ENCODE measurements around the gene SH3D19.

The SH3D19 gene

DNA sequence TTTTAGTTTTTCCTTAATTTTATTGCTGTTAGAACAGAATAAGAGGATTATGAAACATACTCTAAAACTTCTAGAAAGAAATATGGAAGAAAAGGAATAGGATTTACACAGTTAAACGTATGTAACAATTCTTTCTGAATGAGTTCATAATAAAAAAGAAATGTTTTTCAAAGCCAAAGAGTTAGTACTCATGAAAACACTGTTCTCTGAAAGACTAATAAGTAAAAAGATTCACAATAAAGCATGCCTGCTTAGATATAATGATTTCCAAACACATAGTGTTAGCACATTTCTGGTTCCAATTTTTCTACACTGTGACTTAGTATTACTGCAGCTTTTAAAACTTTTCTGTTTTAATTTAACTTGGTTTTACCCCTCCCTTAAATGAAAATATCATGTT lies 98.2 kb downstream of the SH3D19 start:
- DNase-seq = no peak

DNA sequence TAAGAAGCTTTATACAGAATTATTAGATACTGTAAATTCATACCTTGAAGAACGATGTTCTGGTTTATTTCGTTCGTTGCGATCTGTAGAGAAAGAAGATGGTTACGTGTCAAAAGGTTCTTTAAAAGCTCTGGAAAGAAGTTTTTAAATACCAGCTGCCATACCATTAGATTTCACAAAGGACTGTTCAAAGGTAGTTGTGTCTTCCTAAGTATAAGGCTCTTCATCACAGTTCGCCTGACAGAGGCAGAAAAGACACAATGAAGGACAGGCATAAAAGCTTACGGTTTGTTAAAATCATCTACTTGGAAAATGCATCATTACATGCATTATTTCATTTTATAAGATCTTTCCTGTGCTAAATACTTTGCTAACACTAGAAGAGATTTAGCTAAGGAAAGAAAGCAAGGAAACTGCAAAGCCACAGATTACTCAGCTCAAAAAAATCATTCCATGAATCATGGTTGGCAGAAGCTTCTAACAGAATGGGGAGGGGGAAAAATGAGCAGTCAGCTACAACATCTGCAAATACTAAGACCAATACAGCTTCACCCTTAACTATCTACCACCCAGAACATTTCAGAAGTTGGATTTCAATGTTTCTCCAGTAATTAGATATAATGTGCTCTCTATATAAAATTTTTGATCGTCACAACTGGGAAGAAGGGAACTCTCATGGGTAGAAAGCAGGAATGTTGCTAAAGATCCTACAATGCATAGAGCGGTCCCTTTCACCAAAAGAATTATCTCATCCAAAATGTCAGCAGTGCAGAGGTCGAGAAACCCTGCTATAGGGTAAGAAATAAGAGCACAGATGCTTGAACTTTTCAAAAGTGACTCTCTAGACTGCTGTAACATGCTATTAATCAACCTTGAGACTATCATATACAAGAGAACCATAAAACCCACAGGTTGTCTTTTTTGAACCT lies 99.1 kb downstream of the SH3D19 start:
- DNase-seq = no peak

- no peak for DNase-seq
Measured at GRCh38 chr4:151223465-151223864, 101.9 kb downstream of the SH3D19 start.

DNA sequence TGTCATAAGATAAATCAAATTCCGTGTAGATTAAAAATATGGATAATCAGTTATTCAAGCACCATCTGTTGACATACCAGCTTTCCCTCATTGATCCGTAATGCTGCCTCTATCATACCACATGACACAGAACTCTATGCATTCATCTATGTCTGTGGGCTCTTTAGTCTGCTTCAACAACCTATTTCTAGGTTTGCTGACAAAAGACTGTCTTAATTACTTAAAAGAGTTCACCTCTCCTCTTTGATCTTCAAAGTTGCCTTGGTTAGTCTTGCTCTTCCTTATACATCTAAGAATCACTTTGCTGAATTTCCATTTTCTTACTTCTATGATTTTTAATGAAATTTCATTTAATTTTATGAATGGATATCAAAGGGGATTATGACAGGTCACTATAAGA lies 105.5 kb downstream of the SH3D19 start:
- DNase-seq = no peak

- no peak for DNase-seq
Measured at GRCh38 chr4:151219091-151219490, 106.3 kb downstream of the SH3D19 start.

- no peak for DNase-seq
Measured at GRCh38 chr4:151218343-151218742, 107.1 kb downstream of the SH3D19 start.

GRCh38 chr4:151217326-151217725 lies 108.1 kb downstream of the SH3D19 start:
- DNase-seq = no peak

DNA sequence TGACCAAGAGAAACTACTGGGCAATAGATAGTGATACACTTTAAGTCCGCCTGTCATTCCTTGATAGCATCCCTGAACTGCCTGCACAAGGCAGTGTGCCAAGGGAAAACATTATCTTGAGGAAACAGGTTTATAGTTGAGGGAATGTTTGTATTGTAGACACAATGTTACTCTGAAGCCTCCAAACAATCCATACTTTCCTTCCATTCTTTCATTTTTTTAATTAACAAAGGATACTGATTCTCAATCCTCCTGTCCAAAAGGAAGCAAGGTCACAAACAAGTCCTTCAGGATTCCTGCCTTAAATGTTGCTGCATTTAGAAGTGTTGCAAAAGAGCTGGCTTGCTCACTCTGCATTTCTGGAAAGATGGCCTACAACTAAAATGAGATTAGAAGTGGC lies 110.1 kb downstream of the SH3D19 start:
- DNase-seq = no peak

DNA sequence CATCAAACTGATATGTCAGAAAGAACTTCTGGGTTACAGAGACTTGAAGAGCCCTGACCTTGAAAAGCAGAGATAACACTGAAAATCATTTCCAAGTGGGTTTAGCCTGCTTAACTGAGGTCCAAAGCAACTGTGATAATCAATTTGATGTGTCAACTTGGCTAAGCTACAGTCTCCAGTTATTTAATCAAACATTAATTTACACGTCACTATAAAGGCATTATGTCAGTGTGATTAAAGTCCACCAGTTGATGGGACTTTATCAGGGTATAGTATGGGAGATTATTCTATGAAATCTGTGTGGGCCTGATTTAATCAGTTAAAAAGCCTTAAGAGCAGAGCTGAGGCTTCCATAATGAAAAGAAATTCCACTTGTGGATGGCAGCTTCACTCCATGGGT lies 117.5 kb downstream of the SH3D19 start:
- DNase-seq = no peak

- DNase-seq = no peak
Measured at GRCh38 chr4:151207186-151207585, 118.2 kb downstream of the SH3D19 start.

- DNase-seq = no peak
Measured at GRCh38 chr4:151206241-151207005, 119.0 kb downstream of the SH3D19 start.

DNA sequence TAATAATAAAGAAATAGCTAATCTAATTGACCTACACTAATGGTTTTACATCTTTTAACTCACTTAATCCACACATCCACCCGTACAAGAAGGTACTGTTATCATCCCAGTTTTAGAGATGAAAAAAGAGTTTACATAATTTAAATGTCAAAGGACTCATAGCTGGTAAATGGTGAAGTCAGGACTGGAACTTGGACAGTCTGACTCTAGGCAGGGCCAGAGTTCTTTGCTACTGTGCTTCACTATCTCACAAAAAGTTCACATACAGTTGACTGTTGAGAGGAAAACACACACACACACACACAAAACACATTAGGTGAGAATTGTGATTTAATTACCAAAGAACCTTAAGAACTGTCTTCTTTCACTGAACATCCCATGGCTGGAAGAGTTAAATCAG lies 119.7 kb downstream of the SH3D19 start:
- no peak for DNase-seq

DNA sequence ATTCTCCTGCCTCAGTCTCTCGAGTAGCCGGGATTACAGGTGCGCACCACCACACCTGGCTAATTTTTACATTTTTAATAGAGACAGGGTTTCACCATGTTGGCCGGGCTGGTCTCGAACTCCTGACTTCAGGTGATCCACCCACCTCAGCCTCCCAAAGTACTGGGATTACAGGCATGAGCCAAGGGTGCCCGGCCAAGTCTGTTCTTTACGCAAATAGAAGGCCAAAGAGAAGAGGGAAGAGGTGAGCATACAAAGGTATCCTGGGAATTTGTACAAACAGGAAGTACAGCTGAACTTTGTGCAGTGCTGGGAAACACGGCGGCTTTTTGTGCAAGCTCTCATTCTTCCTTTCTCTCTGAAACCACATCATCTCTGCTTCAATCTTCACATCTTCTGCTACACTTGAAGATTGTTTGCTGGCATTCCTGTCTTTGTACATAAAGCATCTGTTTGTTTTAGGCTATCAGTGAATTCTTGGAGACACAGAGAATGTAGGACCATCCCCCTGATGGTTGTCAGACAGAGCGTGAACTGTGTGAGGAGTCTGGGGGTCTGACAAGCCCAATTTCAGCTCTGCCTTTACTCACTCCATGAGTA lies 120.4 kb downstream of the SH3D19 start:
- no peak for DNase-seq

DNA sequence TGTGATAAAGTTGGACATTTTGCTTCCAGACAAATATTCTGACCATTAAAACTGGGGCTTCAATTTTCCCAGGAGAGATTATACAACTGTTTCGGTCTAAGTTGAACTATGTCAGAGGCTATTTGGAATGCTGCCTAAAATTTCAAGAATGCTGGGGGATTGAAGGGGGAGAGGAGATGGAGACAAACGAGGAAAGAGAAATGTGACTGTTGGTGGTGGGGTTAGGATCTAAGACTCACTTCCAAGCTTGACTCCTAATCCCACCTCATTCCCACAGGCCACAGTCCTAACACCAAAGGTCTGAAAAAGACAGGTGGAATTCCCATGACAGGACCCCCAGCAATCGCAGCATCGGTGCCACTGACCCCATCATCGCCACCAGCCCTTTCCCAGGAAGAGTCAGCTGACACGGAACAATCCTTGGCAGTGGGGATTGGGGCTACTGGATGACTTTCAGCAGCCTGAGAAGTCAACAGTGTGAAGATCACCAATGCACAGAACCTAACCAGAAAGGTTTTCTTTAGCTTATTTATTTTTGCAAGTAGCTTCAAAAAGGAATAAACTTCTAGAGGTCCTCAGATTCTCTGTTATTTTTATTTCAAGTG lies 122.5 kb downstream of the SH3D19 start:
- no peak for DNase-seq

GRCh38 chr4:151202381-151202780 lies 123.0 kb downstream of the SH3D19 start:
- no peak for DNase-seq

DNA sequence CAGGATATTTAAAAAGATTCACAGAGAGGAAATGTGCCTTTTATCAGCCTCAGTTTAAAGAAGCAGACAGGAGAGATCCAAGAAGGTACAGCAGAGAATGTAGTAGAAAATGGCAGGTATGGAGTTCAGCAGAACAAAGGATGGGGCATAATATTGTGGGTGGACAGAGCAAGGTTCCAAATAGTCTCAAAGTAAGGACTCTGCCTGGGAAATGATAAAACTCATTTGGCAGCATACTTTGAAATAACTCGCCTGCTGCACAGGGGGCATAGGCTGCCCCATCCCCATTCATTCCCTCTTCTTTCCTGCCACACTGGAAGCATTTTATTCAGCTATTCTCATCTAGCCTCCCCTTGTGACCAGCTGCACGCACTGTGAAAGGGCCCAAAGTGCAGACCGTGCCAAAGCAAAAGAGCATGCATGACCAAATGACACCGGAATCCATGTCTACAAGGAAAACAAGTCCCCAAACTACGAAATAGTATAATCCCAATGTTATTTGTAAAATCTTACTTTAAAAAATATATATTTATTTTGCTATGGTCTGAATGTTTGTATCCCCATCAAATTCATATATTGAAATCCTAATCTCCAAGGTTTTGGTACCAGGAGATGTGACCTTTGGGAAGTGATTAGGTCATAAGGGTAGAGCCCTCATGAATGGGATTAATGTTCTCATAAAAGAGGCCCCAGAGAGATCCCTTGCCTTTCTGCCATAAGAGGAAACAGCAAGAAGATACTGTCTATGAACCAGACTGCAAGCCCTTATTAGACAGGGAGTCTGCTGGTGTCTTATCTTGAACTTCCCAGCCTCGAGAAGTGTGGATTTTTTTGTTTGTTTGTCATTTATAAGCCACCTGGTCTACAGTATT lies 125.8 kb downstream of the SH3D19 start:
- no peak for DNase-seq

- DNase-seq = no peak
Measured at GRCh38 chr4:151198748-151199147, 126.7 kb downstream of the SH3D19 start.

- DNase-seq = no peak
Measured at GRCh38 chr4:151197247-151197646, 128.2 kb downstream of the SH3D19 start.

- DNase-seq = no peak
Measured at GRCh38 chr4:151195801-151196200, 129.6 kb downstream of the SH3D19 start.

DNA sequence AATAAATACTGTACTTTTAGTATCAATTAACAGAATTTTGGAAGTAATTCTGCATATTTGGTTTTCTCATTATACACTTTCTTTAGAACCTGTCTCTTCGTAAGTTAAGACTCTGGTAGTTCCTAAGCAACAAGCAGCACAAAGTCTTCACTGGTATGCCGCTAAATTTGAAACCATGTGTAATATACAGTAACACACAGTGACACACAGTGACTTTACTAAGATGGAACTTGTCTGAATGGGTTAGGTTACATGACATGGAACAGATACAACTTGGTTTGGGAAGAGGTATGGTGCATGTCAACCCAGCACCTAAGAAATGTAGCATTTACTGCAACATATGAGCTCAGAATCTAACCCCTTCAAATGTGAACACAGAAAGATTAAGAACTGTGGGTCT lies 132.0 kb downstream of the SH3D19 start:
- no peak for DNase-seq

DNA sequence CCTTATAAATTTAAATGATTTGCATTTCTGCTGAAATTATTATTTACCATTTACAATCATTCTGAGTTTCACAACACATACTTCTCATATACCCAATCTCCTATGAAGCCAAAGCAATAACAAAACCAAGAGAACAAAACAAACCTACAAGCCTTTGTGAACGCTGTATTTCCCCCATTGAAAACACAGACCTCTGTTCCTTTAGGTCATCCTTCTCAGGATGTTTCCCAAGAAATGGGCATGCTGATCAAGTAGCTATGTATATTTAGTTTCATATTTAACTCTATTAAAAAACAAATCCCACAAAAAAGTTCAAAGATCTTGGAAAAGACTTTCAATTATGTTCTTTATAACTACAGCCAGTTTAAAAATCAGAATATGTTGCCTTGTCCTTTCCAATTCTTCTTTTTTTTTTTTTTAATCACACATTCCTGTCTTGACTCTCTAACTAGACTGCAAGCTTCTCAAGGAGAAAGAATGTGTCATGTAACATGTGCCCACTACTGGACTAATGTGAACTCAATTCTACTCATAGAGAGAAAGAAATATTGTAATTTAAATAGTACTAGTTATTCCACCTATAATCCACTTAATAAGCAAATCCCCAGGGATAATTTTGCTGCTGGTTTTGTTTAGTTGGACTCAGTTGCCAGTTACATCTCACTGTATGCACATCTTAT lies 132.7 kb downstream of the SH3D19 start:
- no peak for DNase-seq
